Stimulated activated CD8-positive, alpha-beta memory T cell treated with anti-CD3 and anti-CD28 coated beads, Interleukin-4, amount 100 ng/mL, for 4 hours (primary cell): Measurements from ENCODE around the gene SCLT1.
"Not testable (repeated sequence)": the region's sequence is repeated elsewhere in the genome, so short reads cannot be mapped to it uniquely, and the experiment has no call there.

Experiments
- DNase-seq, 2 donors: peaks; one replicate each; pipeline ENCODE4 v3.0.0-alpha.2; 2020; ENCODE audit warnings: low read depth in 2 of 2, low spot score in 1 of 2

Gene SCLT1

DNA sequence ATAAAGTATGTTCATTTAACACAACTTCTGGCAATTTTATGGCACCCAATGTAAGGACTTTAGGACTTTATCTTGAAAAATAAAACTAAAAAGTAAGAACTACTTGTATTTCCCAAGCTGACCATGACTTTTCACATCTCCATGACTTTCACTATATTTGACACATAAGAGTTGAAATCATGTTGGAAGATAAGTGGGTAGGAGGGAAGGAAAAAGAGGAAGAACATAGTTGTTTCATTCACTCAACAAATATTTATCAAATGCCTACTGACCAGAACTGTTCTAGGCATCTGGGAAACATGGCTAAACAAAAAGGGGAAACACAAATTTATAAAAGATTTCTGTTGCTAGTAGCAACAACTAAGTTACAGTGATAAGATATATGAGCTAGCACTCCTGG is 16.0 kb downstream of the SCLT1 start:
- DNase-seq = no peak

DNA sequence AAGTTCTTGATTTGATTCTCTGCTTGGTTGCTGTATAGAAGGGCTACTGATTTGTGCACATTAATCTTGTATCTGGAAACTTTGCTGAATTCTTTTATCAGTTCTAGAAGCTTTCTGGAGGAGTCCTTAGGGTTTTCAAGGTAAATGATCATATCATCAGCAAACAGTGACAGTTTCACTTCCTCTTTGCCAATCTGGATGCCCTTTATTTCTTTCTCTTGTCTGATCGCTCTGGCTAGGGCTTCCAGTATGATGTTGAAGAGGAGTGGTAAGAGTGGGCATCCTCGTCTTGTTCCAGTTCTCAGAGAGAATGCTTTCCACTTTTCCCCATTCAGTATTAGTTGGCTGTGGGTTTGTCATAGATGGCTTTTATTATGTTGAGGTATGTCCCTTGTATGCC is 23.8 kb downstream of the SCLT1 start:
- not testable (repeated sequence) for DNase-seq

DNA sequence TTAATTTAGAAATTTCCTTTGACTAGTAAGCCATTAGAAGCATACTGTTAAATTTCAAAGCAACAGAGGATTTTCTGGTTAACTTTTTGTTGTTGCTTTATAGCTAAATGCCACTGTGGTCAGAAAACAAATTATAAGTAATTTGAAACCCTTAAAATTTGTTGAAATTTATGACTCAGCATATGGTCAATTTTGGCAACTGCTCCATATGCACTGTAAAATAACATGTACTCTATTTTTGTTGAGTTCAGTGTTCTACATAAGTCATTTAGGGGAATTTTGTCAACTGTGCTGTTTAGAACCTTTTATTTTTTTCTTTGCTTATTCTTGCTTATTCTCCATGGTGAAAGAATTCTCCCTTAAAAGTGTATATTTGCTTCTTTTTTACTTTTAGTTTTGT is 28.6 kb downstream of the SCLT1 start:
- no peak for DNase-seq

DNA sequence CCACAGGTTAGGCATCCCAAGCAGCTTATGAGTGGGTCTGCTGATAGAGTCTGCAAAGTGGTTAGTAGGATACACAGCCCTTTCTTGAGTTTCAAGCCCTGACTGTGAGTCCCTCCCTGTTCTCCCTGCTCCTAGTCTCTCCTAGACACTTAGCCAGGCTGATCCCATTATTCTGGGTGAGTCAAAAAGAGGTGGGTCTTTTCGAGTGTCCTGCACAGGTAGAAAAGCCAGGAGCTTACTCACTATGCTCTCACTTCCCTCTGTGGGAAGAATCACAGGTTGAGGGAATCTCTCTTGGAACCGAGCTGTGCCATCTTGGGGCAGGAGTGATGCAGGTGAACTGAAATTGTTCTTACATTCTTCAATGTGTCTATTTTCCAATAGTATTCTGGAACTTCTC is 29.7 kb downstream of the SCLT1 start:
- no peak for DNase-seq

DNA sequence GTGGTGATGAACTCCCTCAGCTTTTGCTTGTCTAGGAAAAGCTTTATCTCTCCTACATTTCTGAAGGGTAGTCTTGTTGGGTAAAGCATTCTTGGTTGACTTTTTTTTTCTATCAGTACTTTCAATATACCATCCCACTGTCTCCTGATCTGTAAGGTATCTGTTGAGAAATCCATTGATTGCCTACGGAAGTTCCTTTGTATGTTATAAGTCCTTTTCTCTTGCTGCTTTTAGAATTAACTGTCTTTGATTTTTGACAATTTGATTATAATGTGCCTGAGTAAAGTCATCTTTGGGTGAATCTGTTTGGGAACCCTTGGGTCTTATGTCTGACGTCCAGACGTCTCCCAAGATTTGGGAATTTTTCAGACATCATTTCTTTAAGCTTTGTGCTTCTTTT is 30.8 kb downstream of the SCLT1 start:
- DNase-seq = no peak

DNA sequence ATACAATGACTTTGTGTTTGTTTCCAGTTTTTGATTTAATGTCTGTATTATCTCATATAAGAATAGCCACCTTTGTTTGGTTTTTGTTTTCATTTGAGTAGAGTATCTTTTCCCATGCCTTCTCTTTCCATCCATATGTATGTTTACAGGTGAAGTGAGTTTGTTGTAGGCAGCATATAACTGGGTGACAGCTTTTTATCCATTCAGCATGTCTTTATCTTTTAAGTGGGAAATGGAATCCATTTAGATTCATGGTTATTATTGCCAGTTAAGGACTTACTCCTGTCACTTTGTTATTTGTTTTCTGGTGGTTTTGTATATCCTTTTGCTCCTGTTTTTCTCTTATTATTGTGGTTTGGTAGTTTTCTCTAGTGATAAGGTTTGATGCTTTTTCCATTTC is 34.3 kb downstream of the SCLT1 start:
- DNase-seq = no peak

DNA sequence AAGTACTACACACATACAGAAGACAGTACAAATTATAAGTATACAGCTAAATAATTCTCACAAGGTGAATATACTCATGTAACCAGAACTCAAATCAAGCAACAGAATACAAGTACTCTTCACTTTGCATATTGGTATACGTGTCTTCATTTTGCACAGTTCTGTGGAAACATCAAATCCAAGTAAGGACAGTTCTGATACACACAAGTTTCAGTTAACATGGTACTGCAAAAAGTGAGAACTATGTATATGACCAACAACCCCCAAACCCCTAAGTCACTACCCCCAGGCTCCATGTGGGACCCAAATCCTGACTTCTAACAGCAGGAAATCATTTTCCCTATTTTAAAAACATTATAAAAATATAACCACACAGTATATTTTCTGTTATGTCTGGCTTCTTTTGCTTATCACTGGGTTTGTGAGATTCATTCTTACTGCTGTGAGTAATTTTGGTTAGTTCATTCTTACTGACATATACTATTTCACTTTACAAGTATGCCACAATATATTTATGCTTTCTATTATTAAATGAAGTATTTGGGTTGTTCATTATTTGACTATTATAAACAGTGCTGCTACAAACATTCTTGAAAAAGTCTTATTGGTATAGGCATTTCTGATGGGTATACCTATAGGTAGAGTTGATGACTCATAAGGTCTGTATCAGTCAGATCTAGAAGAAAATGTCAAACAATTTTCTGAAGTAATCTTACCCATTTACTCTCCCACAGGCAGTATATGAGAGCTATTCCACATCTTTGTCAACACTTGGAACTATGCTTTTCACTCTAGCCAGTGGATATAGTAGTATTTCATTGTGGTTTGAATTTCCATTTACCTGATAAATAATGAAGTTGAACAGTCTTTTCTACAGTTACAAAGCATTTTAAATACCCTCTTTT is 47.0 kb downstream of the SCLT1 start:
- DNase-seq = no peak

DNA sequence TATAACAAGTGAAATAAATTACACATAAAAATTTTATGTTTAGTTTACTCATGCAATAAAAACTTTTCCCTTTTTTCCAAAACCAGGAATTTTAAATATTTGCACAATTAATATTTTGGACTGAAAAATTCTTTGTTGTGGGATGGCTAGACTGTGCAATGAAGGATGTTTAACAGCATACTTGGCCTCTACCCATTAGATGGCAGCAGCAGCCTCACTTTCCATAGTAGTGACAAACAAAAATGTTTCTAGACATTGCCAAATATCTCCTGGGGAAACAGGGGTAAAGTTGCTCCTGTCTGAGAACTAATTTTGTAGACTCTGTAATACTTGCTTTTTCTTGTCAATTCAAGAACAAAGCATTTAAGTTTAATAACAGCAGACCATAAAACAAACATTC is 49.8 kb downstream of the SCLT1 start:
- no peak for DNase-seq

DNA sequence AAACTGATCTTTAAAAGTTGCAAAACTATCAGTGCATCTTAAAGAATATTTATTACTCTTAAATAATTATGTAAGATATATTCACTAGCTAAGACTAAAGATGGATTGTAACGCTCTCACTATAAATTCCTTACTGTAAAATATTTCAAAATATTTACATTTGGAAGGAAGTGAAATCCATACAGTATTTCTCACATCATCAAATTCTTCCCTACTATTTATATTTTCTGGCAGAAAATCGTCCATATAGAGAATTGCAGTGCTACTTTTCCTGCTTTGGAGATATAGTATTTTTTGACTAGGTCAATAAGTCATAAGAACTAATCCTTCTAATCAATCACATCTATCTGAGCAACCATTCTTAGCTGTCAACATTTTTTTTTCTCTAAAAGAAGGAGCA is 52.9 kb downstream of the SCLT1 start:
- no peak for DNase-seq

DNA sequence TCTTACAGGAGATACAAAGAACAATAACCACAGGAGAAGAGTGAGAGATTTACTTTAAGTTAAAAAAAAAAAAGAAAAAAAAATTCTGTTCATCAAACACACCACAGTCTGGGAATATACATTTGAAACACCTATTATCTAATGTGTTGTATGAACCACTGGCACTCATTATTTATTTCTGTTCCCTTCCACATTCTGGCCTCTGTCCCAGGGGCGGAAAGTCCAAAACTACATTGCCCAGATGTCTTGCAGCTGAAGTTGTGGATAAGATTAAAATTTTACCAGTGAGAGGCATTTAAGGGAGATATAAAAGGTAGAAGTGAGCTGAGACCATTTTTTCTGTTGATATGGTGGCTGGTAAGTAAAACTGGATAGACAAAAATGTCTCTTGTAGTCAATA is 56.2 kb downstream of the SCLT1 start:
- DNase-seq = no peak

DNA sequence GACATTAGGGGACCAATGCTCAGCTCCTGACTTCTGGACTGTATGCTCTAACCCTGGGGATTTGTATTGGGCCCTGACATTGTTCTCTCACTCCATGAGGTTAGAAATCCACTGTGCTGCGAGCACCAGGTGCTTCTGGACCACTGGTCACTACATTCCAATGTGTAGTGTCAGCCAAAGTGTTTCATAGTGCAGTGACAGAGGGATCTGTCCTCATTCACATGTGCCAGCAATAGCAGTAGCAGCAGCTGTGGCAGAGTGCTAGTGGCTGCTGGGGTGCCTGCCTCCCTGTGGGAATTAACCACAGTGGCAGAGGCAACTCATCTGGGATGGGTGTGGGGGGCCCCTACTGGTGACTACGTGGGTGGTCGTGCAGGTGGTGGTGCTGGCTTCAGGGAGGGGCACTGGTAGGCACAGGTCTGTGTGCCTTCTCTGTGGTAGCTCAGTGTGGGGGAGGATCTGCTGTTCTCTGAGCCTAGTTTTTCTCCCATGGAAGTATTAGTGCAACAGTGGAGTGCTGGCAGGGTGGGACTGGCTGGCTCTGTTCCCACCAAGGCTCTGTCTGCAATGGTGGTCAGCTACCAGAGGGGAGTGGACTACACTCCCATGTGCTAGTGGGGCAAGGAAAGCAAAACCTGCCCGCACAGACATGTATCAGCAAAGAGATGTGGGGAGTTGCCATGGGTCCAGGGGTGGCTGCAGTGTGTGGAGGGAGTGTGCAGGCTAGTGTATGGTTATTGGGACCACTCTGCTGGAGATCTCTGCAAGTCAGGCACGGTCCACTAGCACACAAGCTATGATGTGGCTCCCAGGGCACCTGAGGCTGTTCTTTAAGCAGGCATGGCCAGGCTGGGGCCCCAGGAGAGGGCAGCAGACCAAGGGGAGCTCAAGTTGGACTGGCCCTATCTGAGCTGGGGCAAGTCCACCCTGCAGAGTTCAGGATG is 78.5 kb downstream of the SCLT1 start:
- no peak for DNase-seq

DNA sequence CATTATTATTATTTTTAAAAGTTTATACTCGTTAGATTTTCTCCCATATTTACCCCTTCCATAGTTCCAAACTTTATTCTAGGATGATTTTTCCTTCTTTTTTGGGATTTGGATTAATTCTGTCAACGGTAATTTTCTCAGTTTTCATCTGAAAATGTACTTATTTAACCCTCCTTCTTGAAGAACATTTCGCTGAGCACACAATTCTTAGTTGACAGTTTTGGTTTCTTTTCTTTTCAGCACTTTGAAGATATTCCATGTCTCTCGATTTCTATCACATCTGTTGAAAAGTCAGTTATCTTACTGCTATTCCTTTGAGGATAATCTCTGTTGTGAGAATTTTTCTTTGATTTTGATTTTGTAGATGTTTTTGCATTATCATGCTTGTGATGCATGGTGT is 85.2 kb downstream of the SCLT1 start:
- no peak for DNase-seq

DNA sequence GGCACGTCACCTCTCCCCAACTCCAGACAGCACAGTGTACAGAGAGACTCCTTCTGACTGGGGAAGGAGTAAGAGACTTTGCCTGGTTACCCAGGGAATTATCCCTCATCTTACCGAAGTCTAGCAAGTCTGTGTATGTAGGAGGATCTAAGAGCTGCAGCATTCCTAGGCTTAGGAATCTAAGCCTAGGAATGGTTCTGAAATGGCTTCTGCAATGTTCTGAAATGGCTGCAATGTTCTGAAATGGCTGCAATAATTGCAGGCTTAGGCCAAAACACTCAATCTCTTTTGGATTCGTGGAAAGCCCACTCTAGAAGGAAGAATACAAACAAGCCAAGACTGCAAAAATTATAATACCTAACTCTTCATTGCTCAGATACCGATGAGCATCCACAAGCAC is 106.4 kb downstream of the SCLT1 start:
- DNase-seq = no peak

DNA sequence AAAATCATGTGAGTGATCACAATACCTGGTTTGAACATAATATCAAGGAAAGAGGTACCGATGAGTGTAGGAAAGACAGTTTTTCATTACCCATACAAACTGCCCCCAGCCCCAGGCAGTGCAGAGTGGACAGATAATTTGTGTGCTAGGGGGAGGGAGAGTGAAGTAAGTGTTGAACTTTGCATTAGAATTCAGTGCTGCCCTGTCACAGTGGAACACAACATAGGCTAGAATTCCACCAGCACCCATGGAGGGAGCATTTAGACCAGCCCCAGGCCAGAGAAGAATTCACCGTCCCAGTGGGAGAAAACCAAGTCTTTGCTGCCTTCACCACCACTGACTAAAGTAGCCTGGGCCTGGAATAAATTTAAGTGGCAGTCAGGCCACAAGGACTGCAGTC is 107.3 kb downstream of the SCLT1 start:
- DNase-seq = no peak

DNA sequence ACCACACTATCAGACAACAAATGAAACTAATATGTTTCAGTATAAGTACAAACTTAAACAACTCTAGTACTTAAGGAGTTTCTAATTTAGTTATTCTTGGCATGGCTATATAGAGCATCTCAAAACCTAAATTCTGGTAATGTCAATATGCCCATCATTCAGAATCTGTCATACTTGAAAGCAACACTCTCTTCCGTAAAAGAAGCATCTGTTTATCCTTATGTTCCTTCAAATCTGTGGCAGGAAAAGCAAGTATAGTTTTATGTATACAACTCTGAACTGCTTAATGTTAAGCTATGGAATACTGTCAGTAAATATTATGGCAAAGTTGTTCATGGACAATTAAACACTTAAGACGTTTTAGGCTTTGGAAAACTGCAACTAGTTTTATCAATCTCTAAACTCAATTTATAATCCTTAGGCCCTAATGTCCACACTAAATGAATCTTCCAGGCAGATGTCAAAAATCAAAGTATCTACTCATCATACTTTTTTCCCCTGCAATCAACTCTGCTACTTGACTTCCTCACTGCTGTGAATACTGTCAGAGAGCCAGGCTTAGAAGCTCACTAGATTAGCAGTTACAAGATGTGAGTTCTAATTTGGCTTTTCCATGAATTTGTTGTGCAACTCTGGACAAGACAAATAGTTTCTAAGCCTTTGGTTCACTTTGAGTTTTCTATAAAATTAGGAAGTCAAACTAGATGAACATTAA is 109.4 kb downstream of the SCLT1 start:
- DNase-seq = no peak

DNA sequence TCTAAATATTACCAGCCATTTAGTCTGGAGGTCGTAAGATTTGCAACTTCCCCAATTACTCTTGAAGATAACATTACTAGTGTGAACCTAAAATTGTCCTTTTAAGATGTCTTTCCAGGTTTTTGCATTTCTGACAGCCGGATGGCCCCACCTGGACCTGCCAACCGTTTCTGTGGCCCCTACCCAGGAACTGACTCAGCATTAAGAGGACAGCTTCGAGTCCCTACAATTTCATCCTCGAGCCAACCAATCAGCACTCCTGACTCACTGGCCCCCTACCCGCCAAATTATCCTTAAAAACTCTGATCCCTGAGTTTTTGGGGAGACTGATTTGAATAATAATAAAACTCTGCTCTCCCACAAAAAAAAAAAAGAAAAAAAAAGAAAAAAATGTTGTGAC is 112.0 kb downstream of the SCLT1 start:
- DNase-seq = no peak

DNA sequence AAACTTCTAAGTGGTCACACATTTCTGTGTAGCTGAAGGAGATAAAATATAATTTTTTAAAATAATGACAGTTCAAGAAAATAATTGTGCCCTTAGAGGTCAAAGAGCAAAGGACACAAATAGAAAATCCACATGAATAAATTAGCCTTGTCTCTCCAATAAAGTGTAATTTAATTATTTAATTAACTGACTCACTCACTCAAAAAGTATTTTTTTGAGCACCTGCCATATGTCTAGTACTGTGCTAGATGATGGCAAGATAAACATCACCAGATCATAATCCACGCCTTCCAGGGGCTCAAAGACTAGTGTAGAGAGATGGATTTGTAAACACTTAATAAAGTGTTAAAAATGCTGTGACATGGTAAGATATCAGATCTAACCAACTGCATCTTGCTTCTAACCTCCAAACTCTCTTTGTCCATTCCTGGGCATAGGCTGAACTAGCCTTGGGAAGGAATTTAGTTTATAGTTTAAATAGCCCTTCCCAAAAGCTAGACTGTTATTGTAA is 112.5 kb downstream of the SCLT1 start:
- DNase-seq = no peak

DNA sequence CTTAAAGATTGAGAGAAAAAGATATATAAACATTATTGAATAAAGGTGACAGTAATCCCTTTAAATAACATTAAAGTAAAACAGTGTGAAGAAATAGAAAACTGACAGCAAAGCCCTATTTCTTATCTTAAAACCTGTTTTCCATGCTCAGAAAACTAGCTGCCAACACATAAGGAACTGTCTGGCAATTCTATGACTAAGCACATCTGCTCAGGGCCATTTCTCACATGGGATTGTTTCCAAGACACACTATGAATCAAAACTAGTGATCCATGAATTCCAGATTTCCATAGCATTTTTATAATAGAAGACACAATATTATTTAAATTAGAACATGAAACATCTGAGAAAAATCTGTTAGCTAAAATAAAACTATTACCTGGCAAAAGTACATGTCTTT is 113.4 kb downstream of the SCLT1 start:
- no peak for DNase-seq

DNA sequence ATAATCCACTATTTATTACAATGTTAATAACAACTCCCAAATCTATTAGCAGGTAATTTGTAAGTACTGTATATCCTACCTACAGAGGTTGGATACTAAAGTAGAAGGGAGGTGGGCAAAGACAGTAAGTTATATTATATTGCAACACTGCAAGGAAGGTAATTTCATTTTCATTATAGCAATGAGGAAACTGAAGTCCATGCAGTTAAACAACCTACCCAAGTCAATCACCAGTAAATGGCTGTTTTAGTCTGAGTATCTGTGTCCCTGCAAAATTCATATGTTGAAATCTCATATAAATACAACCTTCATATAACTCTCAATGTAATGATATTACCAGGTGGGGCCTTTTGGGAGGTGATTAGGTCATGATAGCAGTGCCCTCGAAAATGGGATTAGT is 114.4 kb downstream of the SCLT1 start:
- DNase-seq = no peak

DNA sequence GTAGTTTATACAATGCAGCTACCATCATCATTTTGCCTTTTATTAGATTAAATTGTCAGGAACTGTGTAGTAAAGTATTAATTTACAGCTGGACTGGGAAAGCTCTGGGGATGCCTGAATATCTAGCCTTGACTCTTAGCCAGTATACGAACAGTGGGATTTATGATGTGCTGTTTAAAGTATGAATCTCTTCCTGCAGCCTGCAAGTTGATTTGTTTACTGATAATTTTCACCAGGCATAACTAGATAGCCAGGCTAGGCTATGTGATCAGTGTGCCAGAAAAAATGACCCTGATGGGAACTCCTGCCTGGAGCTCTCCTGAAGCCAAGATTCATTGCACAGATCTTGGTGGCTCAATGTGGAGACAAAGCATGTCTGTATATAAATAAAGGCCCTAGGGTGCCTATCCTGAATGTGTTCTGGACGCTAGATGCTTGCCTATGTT is 119.2 kb downstream of the SCLT1 start:
- DNase-seq = no peak

DNA sequence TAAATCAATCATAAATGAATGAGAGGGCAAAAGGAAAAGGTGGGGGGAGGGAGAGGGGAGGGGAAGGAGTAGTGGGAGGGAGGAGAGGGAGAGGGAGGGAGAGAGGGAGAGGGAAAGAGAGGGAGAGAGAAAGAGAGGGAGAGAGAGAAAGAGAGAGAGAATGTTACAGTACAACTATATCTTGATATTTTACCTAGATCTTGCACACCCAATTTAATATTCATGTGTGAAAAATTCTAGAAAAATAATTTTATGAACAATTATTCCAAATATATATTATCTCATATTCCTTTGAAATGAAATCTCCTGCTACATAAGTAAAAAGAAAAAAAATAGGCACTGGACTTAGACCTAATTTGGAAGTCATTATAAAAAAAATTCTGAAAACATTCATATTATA is 120.0 kb downstream of the SCLT1 start:
- DNase-seq = no peak
